DND-41 (cell line): ENCODE results near the gene GRK2.

Experiments used
- CTCF ChIP-seq: IDR thresholded peaks from 2 replicates; pipeline ENCODE4 v1.5.1; 2012; ENCODE audit warnings: borderline replicate concordance, low read length, moderate library complexity, mild to moderate bottlenecking; ENCODE audit not compliant: poor library complexity, severe bottlenecking; ENCODE audit errors: extremely low read depth
- EZH2 ChIP-seq: IDR thresholded peaks from 3 replicates; pipeline ENCODE4 v1.6.1; 2012; ENCODE audit warnings: borderline replicate concordance, low read depth, mild to moderate bottlenecking, moderate library complexity, low read length, inconsistent platforms; ENCODE audit not compliant: severe bottlenecking

- TF ChIP-seq EZH2: no peak
- TF ChIP-seq CTCF: no peak
These were observed 37.0 kb downstream of the GRK2 start, which contains the start of gene SSH3 for GRCh38 chr11:67303132-67303834.
